ENCODE measurements around the gene PHEX.

DNA sequence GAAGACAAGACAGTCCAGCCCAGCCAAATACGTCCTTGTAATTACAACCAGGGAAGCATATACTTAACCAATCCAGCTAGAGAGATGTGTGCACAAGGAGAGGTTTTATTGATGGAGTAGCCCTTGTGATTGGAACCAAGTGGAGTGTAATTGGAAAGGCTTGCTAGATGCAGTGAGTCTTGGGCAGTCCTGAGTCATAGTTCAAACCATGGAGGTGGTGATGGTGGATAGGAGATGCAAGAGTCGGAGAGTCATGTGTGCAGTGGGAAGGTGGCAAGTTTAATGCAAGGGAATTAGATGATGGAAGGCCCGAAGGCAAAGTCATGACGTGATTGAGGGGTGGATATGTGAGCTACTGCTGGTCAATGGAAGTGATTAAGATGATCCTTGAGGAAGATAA, 63.7 kb downstream of the PHEX start:
- no peak for TF ChIP-seq POLR2A (IDR thresholded peaks at IDR 0.05)
- TF ChIP-seq, protein P1, sequence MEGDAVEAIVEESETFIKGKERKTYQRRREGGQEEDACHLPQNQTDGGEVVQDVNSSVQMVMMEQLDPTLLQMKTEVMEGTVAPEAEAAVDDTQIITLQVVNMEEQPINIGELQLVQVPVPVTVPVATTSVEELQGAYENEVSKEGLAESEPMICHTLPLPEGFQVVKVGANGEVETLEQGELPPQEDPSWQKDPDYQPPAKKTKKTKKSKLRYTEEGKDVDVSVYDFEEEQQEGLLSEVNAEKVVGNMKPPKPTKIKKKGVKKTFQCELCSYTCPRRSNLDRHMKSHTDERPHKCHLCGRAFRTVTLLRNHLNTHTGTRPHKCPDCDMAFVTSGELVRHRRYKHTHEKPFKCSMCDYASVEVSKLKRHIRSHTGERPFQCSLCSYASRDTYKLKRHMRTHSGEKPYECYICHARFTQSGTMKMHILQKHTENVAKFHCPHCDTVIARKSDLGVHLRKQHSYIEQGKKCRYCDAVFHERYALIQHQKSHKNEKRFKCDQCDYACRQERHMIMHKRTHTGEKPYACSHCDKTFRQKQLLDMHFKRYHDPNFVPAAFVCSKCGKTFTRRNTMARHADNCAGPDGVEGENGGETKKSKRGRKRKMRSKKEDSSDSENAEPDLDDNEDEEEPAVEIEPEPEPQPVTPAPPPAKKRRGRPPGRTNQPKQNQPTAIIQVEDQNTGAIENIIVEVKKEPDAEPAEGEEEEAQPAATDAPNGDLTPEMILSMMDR (IDR thresholded peaks at IDR 0.05), result no peak

Data from body of pancreas (tissue), 4 donors.